A549 (cell line): ENCODE measurements around the gene PDE8B. TPM values are rescaled to one million over a fixed set of nuclear protein-coding genes. Genes with fewer than 3 reads are reported as not detected.

Experiments used
- ATAC-seq, 2 experiments: fragments of 200-7000 bp in 1 of 2; fragments of >200 bp in 1 of 2; cut with Nextera tagmentation in 1 of 2; cut with Tn5 transposase in 1 of 2; 3 replicates each; pipeline versions ENCODE4 v1.8.0 to v1.9.1; 2018 to 2020; ENCODE audit warnings: mild to moderate bottlenecking in 1 of 2, moderate library complexity in 1 of 2
- CTCF ChIA-PET: fragments of 300-600 bp; sonication (Branson Sonifier 250); formaldehyde crosslinking; extraction: SDS; loops from one replicate; lab custom pipeline; 2021; ENCODE audit warnings: antibody characterized with exemption, inconsistent platforms; lab: Yijun Ruan, JAX
- POLR2A ChIA-PET: fragments of 350-600 bp; formaldehyde crosslinking; extraction: SDS; loops from one replicate; lab custom pipeline; 2021; ENCODE audit warnings: antibody characterized with exemption, inconsistent platforms; lab: Yijun Ruan, JAX
- DNase-seq, 2 experiments: peaks; one replicate each; pipeline versions ENCODE4 v3.0.0 to v3.0.0-alpha.2; 2011 to 2016; ENCODE audit warnings: low read depth in 1 of 2, low spot score in 1 of 2
- FAIRE-seq: peaks from 2 replicates; lab custom pipeline; 2011; peaks lifted over from hg19 to GRCh38; lab: Jason Lieb, UNC
- H3K27ac ChIP-seq, 2 experiments: fragments of >200 bp; sonication (Bioruptor Twin); formaldehyde crosslinking; 3 replicates each; pipeline ENCODE4 v1.5.1; 2016 to 2017
- H3K4me1 ChIP-seq: fragments of >200 bp; sonication (Bioruptor Twin); formaldehyde crosslinking; 3 replicates; pipeline ENCODE4 v1.6.1; 2016
- H3K4me2 ChIP-seq: fragments of >200 bp; sonication (Bioruptor Twin); formaldehyde crosslinking; 3 replicates; pipeline ENCODE4 v1.6.1; 2016
- H3K4me3 ChIP-seq: fragments of >200 bp; sonication (Bioruptor Twin); formaldehyde crosslinking; 3 replicates; pipeline ENCODE4 v1.5.1; 2016
- H3K9me3 ChIP-seq: fragments of >200 bp; sonication (Bioruptor Twin); formaldehyde crosslinking; 3 replicates; pipeline ENCODE4 v1.6.1; 2016
- ATOH8 ChIP-seq: fragments of 250-450 bp; sonication (Bioruptor Pico); IDR thresholded peaks from 2 replicates; pipeline ENCODE4 v1.5.0; 2020; ENCODE audit warnings: low read depth, mild to moderate bottlenecking, moderate library complexity
- CHD2 ChIP-seq: fragments of 150-350 bp; IDR thresholded peaks from 2 replicates; pipeline ENCODE4 v1.6.1; 2014; ENCODE audit warnings: low read length; ENCODE audit not compliant: partially characterized antibody
- CHD4 ChIP-seq: fragments of 200-600 bp; sonication (generic); IDR thresholded peaks from 2 replicates; pipeline ENCODE4 v1.6.1; 2016; ENCODE audit warnings: antibody characterized with exemption, mild to moderate bottlenecking, borderline replicate concordance
- CTCF ChIP-seq: fragments of >200 bp; sonication (Bioruptor Twin); formaldehyde crosslinking; IDR thresholded peaks from 3 replicates; pipeline ENCODE4 v1.5.1; 2016
- EHF ChIP-seq: fragments of 250-450 bp; sonication (Bioruptor Pico); IDR thresholded peaks from 2 replicates; pipeline ENCODE4 v1.5.0; 2020; ENCODE audit warnings: mild to moderate bottlenecking
- EP300 ChIP-seq, 2 experiments: fragments of >200 bp; sonication (Bioruptor Twin); formaldehyde crosslinking; IDR thresholded peaks; 2 replicates in 1 of 2; 3 replicates in 1 of 2; pipeline ENCODE4 v1.6.1; 2016 to 2017
- HEYL ChIP-seq: fragments of 250-450 bp; sonication (Bioruptor Pico); IDR thresholded peaks from 2 replicates; pipeline ENCODE4 v1.8.0; 2021; ENCODE audit warnings: mild to moderate bottlenecking, moderate library complexity
- HMGXB4 ChIP-seq: fragments of 250-450 bp; sonication (Bioruptor Pico); IDR thresholded peaks from 2 replicates; pipeline ENCODE4 v1.5.0; 2021; ENCODE audit warnings: mild to moderate bottlenecking, moderate library complexity, borderline replicate concordance
- HOXA7 ChIP-seq: fragments of 250-450 bp; sonication (Bioruptor Pico); IDR thresholded peaks from 2 replicates; pipeline ENCODE4 v1.5.0; 2020; ENCODE audit warnings: mild to moderate bottlenecking, moderate library complexity
- HOXB13 ChIP-seq: fragments of 250-450 bp; sonication (Bioruptor Pico); IDR thresholded peaks from 2 replicates; pipeline ENCODE4 v1.5.0; 2020; ENCODE audit warnings: low read depth, mild to moderate bottlenecking, moderate library complexity
- JUN ChIP-seq, 2 experiments: fragments of >200 bp; sonication (Bioruptor Twin); formaldehyde crosslinking; IDR thresholded peaks; 2 replicates in 1 of 2; 3 replicates in 1 of 2; pipeline ENCODE4 v1.6.1; 2016 to 2017
- JUNB ChIP-seq: fragments of >200 bp; sonication (Bioruptor Twin); formaldehyde crosslinking; IDR thresholded peaks from 2 replicates; pipeline ENCODE4 v1.6.1; 2016
- KDM5A ChIP-seq: fragments of 200-600 bp; sonication (generic); IDR thresholded peaks from 2 replicates; pipeline ENCODE4 v1.6.1; 2016; ENCODE audit warnings: antibody characterized with exemption, mild to moderate bottlenecking
- MAZ ChIP-seq: fragments of 150-350 bp; IDR thresholded peaks from 2 replicates; pipeline ENCODE4 v1.6.1; 2014; ENCODE audit warnings: antibody characterized with exemption, low read depth, low read length, borderline replicate concordance
- MYC ChIP-seq: IDR thresholded peaks from 2 replicates; pipeline ENCODE4 v1.6.1; 2012; ENCODE audit warnings: mild to moderate bottlenecking, inconsistent platforms, low read length, improper control_type of control experiment, borderline replicate concordance
- PBX3 ChIP-seq: IDR thresholded peaks from 2 replicates; pipeline ENCODE4 v1.6.1; 2012
- PHF8 ChIP-seq: fragments of 200-600 bp; sonication (generic); IDR thresholded peaks from 2 replicates; pipeline ENCODE4 v1.6.1; 2016; ENCODE audit warnings: low read depth, mild to moderate bottlenecking, antibody characterized with exemption, moderate library complexity, borderline replicate concordance
- RARB ChIP-seq: fragments of 250-450 bp; sonication (Bioruptor Pico); IDR thresholded peaks from 2 replicates; pipeline ENCODE4 v1.8.0; 2021; ENCODE audit warnings: mild to moderate bottlenecking, moderate library complexity
- RCOR1 ChIP-seq: fragments of 150-350 bp; IDR thresholded peaks from 2 replicates; pipeline ENCODE4 v1.6.1; 2014; ENCODE audit warnings: antibody characterized with exemption, low read length, low read depth
- REST ChIP-seq: fragments of 200-600 bp; sonication (generic); IDR thresholded peaks from 2 replicates; pipeline ENCODE4 v1.6.1; 2016; ENCODE audit warnings: antibody characterized with exemption, mild to moderate bottlenecking, moderate library complexity
- RFX5 ChIP-seq: fragments of 450-650 bp; IDR thresholded peaks from 2 replicates; pipeline ENCODE4 v1.7.1; 2014; ENCODE audit warnings: antibody characterized with exemption, mild to moderate bottlenecking, moderate library complexity
- SMC3 ChIP-seq: fragments of >200 bp; sonication (Bioruptor Twin); formaldehyde crosslinking; IDR thresholded peaks from 3 replicates; pipeline ENCODE4 v1.6.1; 2018; ENCODE audit warnings: inconsistent platforms
- TP53 ChIP-seq: fragments of 250-450 bp; sonication (Bioruptor Pico); IDR thresholded peaks from 2 replicates; pipeline ENCODE4 v1.5.0; 2021; ENCODE audit warnings: mild to moderate bottlenecking, moderate library complexity
- ZFP36 ChIP-seq: fragments of 450-650 bp; IDR thresholded peaks from 2 replicates; pipeline ENCODE4 v1.6.1; 2014; ENCODE audit warnings: borderline replicate concordance; ENCODE audit not compliant: partially characterized antibody
- WGBS: methylation state at CpG from one replicate; pipeline ENCODE4 v1.1.6; 2017; ENCODE audit errors: missing lambda C conversion rate; 5-methylcytosine and 5-hydroxymethylcytosine counted together
- polyA plus RNA-seq, 4 experiments: library from polyadenylated mRNA; depleted of rRNA in 3 of 4; stranded (reverse); fragments of >200 nt; fragmentation: RNase III in 1 of 4; extraction: RNeasy Plus Mini Kit Qiagen cat#74134 plus additional on column Dnase treatment in 1 of 4; gene quantifications; 2 replicates in 3 of 4; 3 replicates in 1 of 4; pipeline ENCODE4 v1.2.3, GENCODE V29; 2011 to 2017

PDE8B gene
- polyA plus RNA-seq, 2 of the 4 experiments (the other 2 are of a cell fraction), result 2.0 to 4.0 TPM

- no peak for DNase-seq
- CTCF ChIA-PET, result interaction anchor here (1.2 kb wide), 1 partner anchor 299 kb away, joined by 3 read pairs; no protein-coding TSS in a partner anchor
- Histone ChIP-seq H3K4me3 (no peak overlapping the region), H3K9me3 (no peaks in the 10 kb centered on the region), H3K4me2 (no peak overlapping the region), H3K27ac (no peak overlapping the region), H3K4me1 (no peaks in the 10 kb centered on the region)
- 92% methylated on average over 1 of the region's 1 CpG for WGBS
- no peak for ATAC-seq
- POLR2A ChIA-PET, result interaction anchor here (0.7 kb wide), 1 partner anchor 414 kb away, joined by 7 read pairs; no protein-coding TSS in a partner anchor
- TF ChIP-seq PHF8 (no peak), HEYL (no peak), HMGXB4 (no peak), ATOH8 (CRISPR knock-in tag) (no peak), RFX5 (no peak), KDM5A (no peak), EP300 (IDR thresholded peaks at IDR 0.05) (no peak), REST (no peak), JUNB (no peak), HOXA7 (no peak), SMC3 (no peak)
- no peak for FAIRE-seq
Observed at GRCh38 chr5:77444356-77444755, 233.9 kb downstream of the PDE8B start.

GRCh38 chr5:77448831-77449230, 238.4 kb downstream of the PDE8B start:
- ChIA-PET CTCF (interaction anchor here (0.9 to 1.8 kb wide), 4 partner anchors 12 to 372 kb away, joined by 3 to 5 read pairs (median 4); no protein-coding TSS in a partner anchor), POLR2A (no interaction called here)
- H3K27ac ChIP-seq, result no peak overlapping the region
- no peaks in the 10 kb centered on the region for H3K9me3 ChIP-seq
- no peak overlapping the region for H3K4me2 ChIP-seq
- DNase-seq (no peak), FAIRE-seq (no peak), ATAC-seq (no peak)
- H3K4me1 ChIP-seq, result no peaks in the 10 kb centered on the region
- H3K4me3 ChIP-seq, result no peak overlapping the region
- TF ChIP-seq RARB (CRISPR knock-in tag) (no peak), CTCF (no peak), JUNB (no peak), PBX3 (no peak), MAZ (no peak), HOXB13 (CRISPR knock-in tag) (no peak), TP53 (CRISPR knock-in tag) (no peak), CHD4 (no peak), CHD2 (no peak), RCOR1 (no peak), JUN (IDR thresholded peaks at IDR 0.05) (no peak), EHF (CRISPR knock-in tag) (no peak), ZFP36 (no peak), MYC (no peak)
- WGBS, result 58% methylated on average over 1 of the region's 1 CpG
